NAMALWA (cell line): ENCODE results near the gene EPHA3.

Experiments
- DNase-seq: peaks from one replicate; pipeline ENCODE4 v3.0.0-alpha.2; 2015; ENCODE audit warnings: low spot score

EPHA3 gene

DNA sequence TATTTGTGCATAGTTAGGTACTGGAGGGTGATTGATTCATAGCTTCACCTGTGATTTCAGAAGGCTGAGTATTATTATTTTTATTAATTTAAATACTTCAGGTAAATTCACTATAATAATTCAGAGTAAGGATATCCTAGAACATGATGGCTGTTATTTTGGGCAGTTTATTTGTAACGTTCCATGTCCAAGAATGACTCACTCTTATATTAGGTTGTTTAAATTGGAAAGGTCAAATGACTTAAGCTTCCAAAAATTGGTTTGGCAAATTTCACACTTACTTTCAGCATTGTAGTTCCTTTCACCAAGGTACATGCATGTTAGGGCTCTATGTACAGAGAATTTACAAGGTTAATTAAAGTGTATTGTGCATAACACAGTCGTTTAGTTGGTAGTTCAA lies 120.2 kb downstream of the EPHA3 start:
- DNase-seq = no peak

GRCh38 chr3:89232155-89232554 lies 124.7 kb downstream of the EPHA3 start:
- DNase-seq = no peak

DNA sequence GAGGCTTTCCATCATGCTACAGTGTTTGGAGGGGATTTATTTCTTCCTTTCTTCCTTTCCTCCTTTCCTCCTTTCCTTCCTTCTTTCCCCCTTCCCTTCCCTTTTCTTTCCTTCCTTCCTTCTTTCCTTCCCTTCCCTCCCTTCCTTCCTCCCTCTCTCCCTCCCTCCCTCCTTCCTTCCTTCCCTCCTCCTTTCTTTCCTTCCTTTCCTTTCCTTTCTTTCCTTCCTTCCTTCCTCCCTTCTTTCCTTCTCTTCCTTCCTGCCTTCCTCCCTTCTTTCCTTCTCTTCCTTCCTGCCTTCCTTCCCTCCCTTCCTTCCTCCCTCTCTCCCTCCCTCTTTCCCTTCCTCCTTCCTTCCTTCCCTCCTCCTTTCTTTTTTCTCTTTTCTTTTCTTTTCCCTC lies 127.2 kb downstream of the EPHA3 start:
- no peak for DNase-seq

GRCh38 chr3:89238846-89239245 lies 131.4 kb downstream of the EPHA3 start:
- no peak for DNase-seq

DNA sequence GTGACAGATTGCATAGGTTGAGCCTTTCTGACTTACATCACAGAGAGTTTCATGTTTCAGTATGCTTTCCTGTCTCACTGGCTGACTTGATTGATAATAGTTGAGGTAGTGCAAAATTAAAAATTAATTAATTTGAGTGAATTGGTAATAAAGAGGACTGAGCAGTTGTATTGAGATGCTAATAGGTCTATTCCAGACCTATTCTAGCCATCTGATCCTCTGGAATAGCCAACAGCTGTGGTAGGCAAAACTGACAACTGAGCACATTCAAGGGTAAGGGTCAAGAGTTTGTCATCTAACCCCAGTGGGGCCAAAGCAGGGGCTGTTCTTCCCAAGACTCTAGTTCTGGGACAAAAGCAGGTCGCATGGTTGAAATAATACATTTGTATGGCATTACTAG lies 132.4 kb downstream of the EPHA3 start:
- no peak for DNase-seq

GRCh38 chr3:89245612-89246011 lies 138.2 kb downstream of the EPHA3 start:
- DNase-seq = no peak

- DNase-seq = peak; percentile 11
Observed at GRCh38 chr3:89246326-89246725, 138.9 kb downstream of the EPHA3 start.

DNA sequence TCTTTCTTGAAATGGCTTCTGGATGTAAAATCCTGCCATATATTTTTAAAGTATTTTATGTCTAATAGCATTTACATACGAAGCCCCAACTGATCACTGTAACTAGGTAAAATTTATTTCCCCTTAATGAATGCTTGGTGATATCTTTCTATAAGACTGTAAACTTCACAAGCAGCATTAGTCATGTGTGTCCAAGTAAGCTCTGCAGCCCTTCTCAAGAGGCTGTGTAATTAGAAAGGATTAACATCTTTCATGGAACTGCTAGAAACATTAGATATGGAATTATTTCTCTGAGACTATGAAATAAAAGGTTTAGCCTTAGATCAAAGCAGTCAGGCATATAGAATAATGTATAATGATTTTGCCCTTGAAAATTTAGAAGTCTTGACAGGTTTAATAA lies 143.3 kb downstream of the EPHA3 start:
- no peak for DNase-seq

- DNase-seq = no peak
Observed at GRCh38 chr3:89252016-89252415, 144.6 kb downstream of the EPHA3 start.

GRCh38 chr3:89252860-89253259 lies 145.4 kb downstream of the EPHA3 start:
- DNase-seq = no peak

- DNase-seq = no peak
Observed at GRCh38 chr3:89256395-89256794, 149.0 kb downstream of the EPHA3 start.

- no peak for DNase-seq
Observed at GRCh38 chr3:89256882-89257281, 149.5 kb downstream of the EPHA3 start.

DNA sequence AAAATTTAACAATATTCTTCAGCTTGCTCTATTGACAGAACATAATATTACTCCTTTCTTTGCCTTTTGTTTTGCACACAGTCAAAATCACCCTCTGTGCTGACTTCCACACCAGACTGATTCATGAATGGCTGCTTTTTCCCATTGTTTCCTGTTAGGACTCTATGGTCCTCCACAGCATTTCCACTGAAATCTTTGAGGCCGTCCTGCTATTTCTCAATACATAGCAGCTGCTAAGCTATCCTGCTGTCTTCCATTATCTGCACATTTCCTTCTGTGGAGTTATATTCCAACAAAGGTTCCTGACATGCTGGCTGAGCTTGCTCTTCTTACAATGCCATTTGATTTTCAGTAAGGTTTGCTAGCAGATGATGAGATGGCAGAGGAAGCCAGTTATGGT lies 153.3 kb downstream of the EPHA3 start:
- DNase-seq = no peak

DNA sequence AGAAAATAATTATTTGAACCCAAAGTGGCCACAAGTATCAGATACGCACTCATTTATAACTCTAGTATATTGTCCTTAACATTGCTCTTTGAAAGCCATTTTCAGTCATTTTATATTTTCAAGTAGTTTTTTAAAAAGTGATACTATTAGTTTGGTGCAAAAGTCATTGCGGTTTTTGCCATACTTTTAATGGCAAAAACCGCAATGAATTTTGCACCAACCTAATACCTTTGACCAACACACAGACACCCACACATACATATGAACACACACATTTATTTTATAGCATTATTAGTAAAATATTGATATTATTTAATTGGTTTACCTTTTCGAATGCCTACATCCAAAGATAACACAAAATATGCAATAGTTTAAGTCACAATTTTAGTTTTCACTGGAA lies 154.3 kb downstream of the EPHA3 start:
- no peak for DNase-seq

- DNase-seq = no peak
Observed at GRCh38 chr3:89262309-89262929, 155.0 kb downstream of the EPHA3 start.

DNA sequence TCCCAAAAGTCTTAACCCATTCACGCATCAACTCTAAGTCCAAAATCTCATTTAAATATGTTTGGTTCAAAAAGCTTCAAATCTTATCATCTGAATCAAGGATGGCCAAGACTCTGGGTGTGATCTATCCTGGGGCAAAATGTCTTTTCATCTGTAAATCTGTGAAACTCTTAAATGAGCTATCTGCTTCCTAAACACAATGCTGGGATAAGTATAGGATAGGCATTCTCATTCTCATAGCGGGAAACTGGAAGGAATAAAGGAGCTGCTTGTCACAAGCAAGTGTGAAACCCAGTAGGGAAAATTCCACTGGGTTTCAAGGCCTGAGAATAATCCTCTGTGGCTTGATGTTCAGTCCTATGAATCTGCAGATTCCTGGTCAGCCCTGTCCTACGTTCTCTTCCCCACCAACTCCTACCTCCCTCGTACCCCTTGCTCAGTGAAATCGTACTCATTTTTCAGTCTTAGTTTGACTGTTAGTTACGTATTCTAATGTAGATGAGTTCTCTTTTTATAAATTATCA lies 156.7 kb downstream of the EPHA3 start:
- DNase-seq = no peak

DNA sequence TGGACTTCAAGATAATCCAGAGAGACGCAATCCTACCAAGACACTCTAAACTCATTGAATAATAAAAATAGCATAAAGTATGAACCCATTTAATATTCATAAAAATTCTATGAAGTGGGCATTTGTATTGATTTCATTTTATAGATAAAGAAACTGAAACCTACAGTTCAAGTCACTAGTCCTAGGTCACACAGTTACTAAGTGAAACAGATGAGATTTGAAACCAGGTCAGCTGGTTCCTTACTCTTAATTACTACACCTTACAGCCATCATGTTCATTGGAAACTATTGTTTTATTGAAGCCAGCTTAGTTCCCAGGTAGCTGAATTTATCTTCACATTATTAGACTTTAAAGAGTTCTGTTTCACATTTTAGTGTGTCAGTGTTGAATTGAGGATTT lies 158.7 kb downstream of the EPHA3 start:
- no peak for DNase-seq

- DNase-seq = no peak
Observed at GRCh38 chr3:89268059-89268458, 160.6 kb downstream of the EPHA3 start.

DNA sequence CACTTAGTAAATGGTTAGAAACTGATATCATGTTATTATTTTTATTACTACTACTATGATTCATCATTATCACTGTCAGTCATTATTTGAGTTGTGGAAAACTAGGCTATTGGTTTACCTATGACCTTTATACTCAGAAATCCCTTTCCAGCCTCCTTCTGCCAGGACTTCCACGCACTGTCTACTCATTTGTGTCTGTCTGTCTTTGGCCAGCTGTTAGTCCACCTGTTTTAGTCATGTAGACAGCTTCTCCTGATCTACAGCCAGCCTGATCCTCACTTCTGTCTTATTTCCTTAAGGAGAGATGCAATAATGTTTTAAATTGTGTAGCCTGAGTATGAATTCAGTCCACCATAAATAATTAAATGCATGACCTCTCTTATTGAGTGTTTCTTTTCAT lies 162.8 kb downstream of the EPHA3 start:
- no peak for DNase-seq

DNA sequence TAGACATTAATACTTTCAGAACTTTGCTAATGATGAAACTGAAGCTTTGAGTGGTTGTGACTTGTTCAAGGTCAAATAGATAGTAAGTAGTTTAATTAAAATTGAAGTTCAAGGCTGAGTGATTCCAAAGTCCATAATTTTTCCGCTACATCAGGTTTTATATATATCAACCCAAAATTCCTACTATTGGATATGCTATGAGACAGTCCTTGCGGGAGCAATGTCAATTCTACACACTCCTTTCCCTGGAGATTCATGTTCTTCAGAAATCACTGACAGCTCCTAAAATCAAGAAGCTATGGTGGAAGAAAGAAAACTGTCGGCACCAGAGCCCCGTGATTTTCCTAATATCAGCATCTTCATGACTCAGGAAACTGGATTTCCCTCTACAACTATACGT lies 167.6 kb downstream of the EPHA3 start:
- DNase-seq = no peak

DNA sequence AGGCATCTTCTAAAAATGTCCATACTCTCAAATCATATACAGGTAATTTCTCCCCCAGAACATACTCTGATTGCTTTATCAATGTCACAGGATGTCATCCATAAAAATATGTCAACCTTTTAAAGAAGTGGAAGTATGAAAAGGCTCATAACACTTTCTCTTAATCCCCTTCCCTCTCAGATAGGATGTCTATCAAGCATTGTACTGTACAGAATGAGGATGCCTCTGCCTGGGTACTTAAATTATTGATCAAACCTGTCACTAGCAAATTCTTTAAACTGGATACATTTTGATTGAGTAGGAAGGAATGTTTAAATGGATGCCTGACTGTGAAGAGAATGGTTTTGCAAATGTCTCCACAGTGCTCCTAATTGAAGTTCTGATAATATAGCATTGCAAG lies 168.7 kb downstream of the EPHA3 start:
- DNase-seq = no peak

- DNase-seq = no peak
Observed at GRCh38 chr3:89278302-89279025, 171.0 kb downstream of the EPHA3 start.

DNA sequence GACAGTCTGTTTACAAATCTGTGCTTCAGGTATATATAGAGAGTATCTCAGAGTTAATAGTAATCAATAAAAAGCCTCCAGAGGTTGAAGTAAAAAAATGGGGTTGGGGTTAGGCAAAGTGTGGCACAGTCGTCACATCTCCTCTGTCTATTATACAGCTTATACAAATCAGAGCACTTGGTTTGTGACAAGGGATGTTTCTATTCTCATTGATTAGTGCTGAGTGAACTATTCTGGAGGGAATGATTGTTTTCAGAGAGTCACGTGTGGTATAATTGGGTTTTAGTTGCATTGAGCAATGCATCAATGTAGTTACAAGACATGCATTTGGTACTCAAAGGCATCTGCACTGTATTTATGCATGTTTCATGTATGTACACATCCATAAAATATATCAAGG lies 172.9 kb downstream of the EPHA3 start:
- no peak for DNase-seq

GRCh38 chr3:89280822-89281365 lies 173.5 kb downstream of the EPHA3 start:
- no peak for DNase-seq
